RWPE2 (cell line): ENCODE results near the gene SCGB3A1.

Experiments
- ATAC-seq: fragments of 200-7000 bp; cut with Tn5 transposase; 3 replicates; pipeline ENCODE4 v1.9.1; 2021; ENCODE audit warnings: low read depth
- DNase-seq: peaks from one replicate; pipeline ENCODE4 v3.0.0-alpha.2; 2020; ENCODE audit warnings: low spot score
- H3K27ac ChIP-seq: fragments of 450-650 bp; 2 replicates; pipeline ENCODE4 v1.5.1; 2017; ENCODE audit warnings: mild to moderate bottlenecking; ENCODE audit not compliant: poor library complexity, severe bottlenecking
- H3K27me3 ChIP-seq: fragments of 250-450 bp; sonication (Bioruptor Pico); 2 replicates; pipeline ENCODE4 v1.5.1; 2021; ENCODE audit warnings: mild to moderate bottlenecking, moderate library complexity; ENCODE audit not compliant: insufficient read depth, poor library complexity, severe bottlenecking
- H3K36me3 ChIP-seq: fragments of 250-450 bp; sonication (Bioruptor Pico); 2 replicates; pipeline ENCODE4 v1.5.1; 2020; ENCODE audit warnings: low read depth, mild to moderate bottlenecking, moderate library complexity
- H3K4me1 ChIP-seq: fragments of 250-450 bp; sonication (Bioruptor Pico); 2 replicates; pipeline ENCODE4 v1.5.1; 2021; ENCODE audit warnings: mild to moderate bottlenecking, moderate library complexity; ENCODE audit not compliant: insufficient read depth, poor library complexity, severe bottlenecking
- H3K4me3 ChIP-seq: fragments of 250-450 bp; sonication (Bioruptor Pico); 2 replicates; pipeline ENCODE4 v1.5.1; 2021; ENCODE audit warnings: mild to moderate bottlenecking, moderate library complexity; ENCODE audit not compliant: severe bottlenecking
- H3K9me3 ChIP-seq: fragments of 250-450 bp; sonication (Bioruptor Pico); 2 replicates; pipeline ENCODE4 v1.5.1; 2021; ENCODE audit warnings: mild to moderate bottlenecking, moderate library complexity; ENCODE audit not compliant: severe bottlenecking
- CTCF ChIP-seq: fragments of 450-650 bp; IDR thresholded peaks from one replicate; pipeline ENCODE4 v1.5.1; 2017; ENCODE audit warnings: mild to moderate bottlenecking, moderate library complexity; ENCODE audit not compliant: poor library complexity, severe bottlenecking

Gene SCGB3A1

GRCh38 chr5:180637962-180638680 is 46.8 kb upstream of the SCGB3A1 start:
- H3K27ac ChIP-seq, result no peak overlapping the region
- DNase-seq, result no peak

GRCh38 chr5:180636403-180637075 is 45.2 kb upstream of the SCGB3A1 start:
- ATAC-seq (no peak), DNase-seq (peak; percentile 56)
- no peaks in the 10 kb centered on the region for H3K4me1 ChIP-seq
- no peaks in the 10 kb centered on the region for H3K36me3 ChIP-seq
- no peak overlapping the region for H3K4me3 ChIP-seq
- no peak overlapping the region for H3K27ac ChIP-seq
- H3K27me3 ChIP-seq, result no peaks in the 10 kb centered on the region
- no peak for TF ChIP-seq CTCF
- H3K9me3 ChIP-seq, result no peaks in the 10 kb centered on the region

More at GRCh38 chr5:180637962-180638680, 46.8 kb upstream of the SCGB3A1 start:
- Histone ChIP-seq H3K9me3 (no peaks in the 10 kb centered on the region), H3K4me3 (no peak overlapping the region), H3K4me1 (no peaks in the 10 kb centered on the region), H3K27me3 (no peaks in the 10 kb centered on the region), H3K36me3 (no peaks in the 10 kb centered on the region)
- no peak; the same call in 2 of the 3 replicates for ATAC-seq
- TF ChIP-seq CTCF, result no peak

GRCh38 chr5:180636016-180636402 is 44.7 kb upstream of the SCGB3A1 start:
- Histone ChIP-seq H3K4me3 (no peak overlapping the region), H3K27ac (no peak overlapping the region), H3K9me3 (no peaks in the 10 kb centered on the region), H3K27me3 (no peaks in the 10 kb centered on the region), H3K4me1 (no peaks in the 10 kb centered on the region), H3K36me3 (no peaks in the 10 kb centered on the region)
- DNase-seq, result peak; percentile 47
- no peak for ATAC-seq
- no peak for TF ChIP-seq CTCF

- no peak for TF ChIP-seq CTCF
- no peaks in the 10 kb centered on the region for H3K36me3 ChIP-seq
These were observed 42.2 kb upstream of the SCGB3A1 start for GRCh38 chr5:180633283-180634177.

More at GRCh38 chr5:180633283-180634177, 42.2 kb upstream of the SCGB3A1 start:
- no peaks in the 10 kb centered on the region for H3K27me3 ChIP-seq
- H3K9me3 ChIP-seq, result no peaks in the 10 kb centered on the region
- ATAC-seq (no peak), DNase-seq (peak; percentile 63)
- no peak overlapping the region for H3K4me3 ChIP-seq
- H3K4me1 ChIP-seq, result no peaks in the 10 kb centered on the region
- no peak overlapping the region for H3K27ac ChIP-seq
